A673 (cell line): Measurements from ENCODE around the gene SLC4A7. TPM values are rescaled to one million over a fixed set of nuclear protein-coding genes. Genes with fewer than 3 reads are reported as not detected.

Experiments
- BruUV-seq: library from RNA; stranded (reverse); fragments of 400-500 nt; replicated peaks from 2 replicates; lab custom pipeline; 2021; lab: Mats Ljungman, UMichigan
- CTCF ChIA-PET: fragments of 300-600 bp; sonication (Branson Sonifier 250); formaldehyde crosslinking; loops from one replicate; lab custom pipeline; 2022; ENCODE audit warnings: antibody characterized with exemption; lab: Charles Lee
- POLR2A ChIA-PET: fragments of 300-600 bp; sonication (Branson Sonifier 250); formaldehyde crosslinking; loops from one replicate; lab custom pipeline; 2022; ENCODE audit warnings: antibody characterized with exemption; ENCODE audit not compliant: low non-redundant PET; lab: Charles Lee
- DNase-seq: peaks from one replicate; pipeline ENCODE4 v3.0.0-alpha.2; 2015; ENCODE audit warnings: low spot score
- H3K27ac ChIP-seq: fragments of 200-600 bp; sonication (generic); 2 replicates; pipeline ENCODE4 v1.5.1; 2016; ENCODE audit warnings: mixed run types, low read depth, mild to moderate bottlenecking, mixed read lengths, antibody characterized with exemption, low read length; ENCODE audit not compliant: poor library complexity, severe bottlenecking
- H3K27me3 ChIP-seq: fragments of 200-600 bp; sonication (generic); replicated peaks from 2 replicates; pipeline ENCODE4 v1.6.1; 2017; ENCODE audit warnings: mixed run types, low read depth, mild to moderate bottlenecking, mixed read lengths, antibody characterized with exemption, low read length; ENCODE audit not compliant: insufficient read depth, poor library complexity
- H3K36me3 ChIP-seq: fragments of 200-600 bp; sonication (generic); 2 replicates; pipeline ENCODE4 v1.6.1; 2016; ENCODE audit warnings: mixed run types, mild to moderate bottlenecking, mixed read lengths, antibody characterized with exemption, low read length; ENCODE audit not compliant: insufficient read depth, poor library complexity, severe bottlenecking
- H3K4me1 ChIP-seq: fragments of 200-600 bp; sonication (generic); 2 replicates; pipeline ENCODE4 v1.6.1; 2017; ENCODE audit warnings: mixed run types, mild to moderate bottlenecking, mixed read lengths, antibody characterized with exemption, low read length; ENCODE audit not compliant: insufficient read depth, poor library complexity, severe bottlenecking
- H3K4me3 ChIP-seq: fragments of 200-600 bp; sonication (generic); 2 replicates; pipeline ENCODE4 v1.5.1; 2016; ENCODE audit warnings: low read depth, mixed run types, mild to moderate bottlenecking, mixed read lengths, low read length; ENCODE audit not compliant: poor library complexity, severe bottlenecking
- H3K9me3 ChIP-seq: fragments of 200-600 bp; sonication (generic); 2 replicates; pipeline ENCODE4 v1.6.1; 2016; ENCODE audit warnings: mixed run types, low read depth, mild to moderate bottlenecking, mixed read lengths, antibody characterized with exemption, low read length; ENCODE audit not compliant: poor library complexity, severe bottlenecking
- CTCF ChIP-seq: fragments of 300-800, 200-600 bp; sonication (generic); conservative IDR thresholded peaks from 2 replicates; pipeline ENCODE4 v1.5.1; 2017; ENCODE audit warnings: low read depth, mild to moderate bottlenecking, antibody characterized with exemption, low read length, moderate library complexity, mixed read lengths
- EZH2 ChIP-seq: fragments of 200-600 bp; sonication (generic); IDR thresholded peaks from 2 replicates; pipeline ENCODE4 v1.6.1; 2017; ENCODE audit warnings: borderline replicate concordance, low read depth, mild to moderate bottlenecking, mixed read lengths, antibody characterized with exemption, low read length; ENCODE audit not compliant: poor library complexity, severe bottlenecking
- intact Hi-C: fragments of 100-400 bp; cut with micrococcal nuclease; formaldehyde crosslinking; loops from one replicate; pipeline ENCODE4 v1.10.0; 2022; ENCODE audit not compliant: unreplicated experiment
- total RNA-seq: library from RNA; stranded (reverse); gene quantifications from 2 replicates; pipeline ENCODE4 v1.2.3, GENCODE V29; 2021

SLC4A7 gene
- total RNA-seq, 1 experiment from 2014 or later, result 22.6 TPM

- CTCF ChIA-PET, result no interaction called here
- no peaks in the 10 kb centered on the region for H3K4me1 ChIP-seq
Measured at GRCh38 chr3:27326629-27327545, 157.3 kb downstream of the SLC4A7 start.

GRCh38 chr3:27326202-27326601, 158.0 kb downstream of the SLC4A7 start:
- no peaks in the 10 kb centered on the region for H3K4me1 ChIP-seq
- CTCF ChIA-PET, result no interaction called here
- BruUV-seq, result no TSS peak
- no peaks in the 10 kb centered on the region for H3K27me3 ChIP-seq
- no peaks in the 10 kb centered on the region for H3K36me3 ChIP-seq
- no peak for DNase-seq
- no peaks in the 10 kb centered on the region for H3K9me3 ChIP-seq
- no peak overlapping the region for H3K4me3 ChIP-seq
- no peak overlapping the region for H3K27ac ChIP-seq
- TF ChIP-seq CTCF (no peak), EZH2 (no peak)
- intact Hi-C loops, result no loop called here
- POLR2A ChIA-PET, result no interaction called here

More at GRCh38 chr3:27326629-27327545, 157.3 kb downstream of the SLC4A7 start:
- H3K4me3 ChIP-seq, result no peak overlapping the region
- POLR2A ChIA-PET, result no interaction called here
- intact Hi-C loops, result no loop called here
- no peak for TF ChIP-seq EZH2
- TF ChIP-seq CTCF, result no peak
- H3K27me3 ChIP-seq, result no peaks in the 10 kb centered on the region
- no TSS peak for BruUV-seq
- no peaks in the 10 kb centered on the region for H3K9me3 ChIP-seq
- H3K36me3 ChIP-seq, result no peaks in the 10 kb centered on the region
- no peak overlapping the region for H3K27ac ChIP-seq
- DNase-seq, result no peak

GRCh38 chr3:27325419-27325818, 158.8 kb downstream of the SLC4A7 start:
- CTCF ChIA-PET, result no interaction called here

More at GRCh38 chr3:27325419-27325818, 158.8 kb downstream of the SLC4A7 start:
- Histone ChIP-seq H3K27me3 (no peaks in the 10 kb centered on the region), H3K4me1 (no peaks in the 10 kb centered on the region), H3K9me3 (no peaks in the 10 kb centered on the region), H3K4me3 (no peak overlapping the region), H3K36me3 (no peaks in the 10 kb centered on the region), H3K27ac (no peak overlapping the region)
- TF ChIP-seq CTCF, result peak; percentile 31; the same call in 1 of the 2 replicates
- TF ChIP-seq EZH2, result no peak
- DNase-seq, result no peak
- intact Hi-C loops, result no loop called here
- POLR2A ChIA-PET, result no interaction called here
- no TSS peak for BruUV-seq
